ENCODE data around the gene GPR160. TPM values are rescaled to one million over a fixed set of nuclear protein-coding genes. Genes with fewer than 3 reads are reported as not detected.

The GPR160 gene
- total and polyA plus RNA-seq, 2 of the 13 experiments (the other 11 are each of a cell fraction or from before 2014, with no cell fraction given), result 12.1 to 23.2 TPM

GRCh38 chr3:169999433-169999832 lies 38.4 kb upstream of the GPR160 start:
- FAIRE-seq (no peak), ATAC-seq (no peak), DNase-seq (ENCODE audit: low spot score) (no peak)
- POLR2A ChIA-PET, result interaction anchor here (1.2 kb wide), 1 partner anchor 32 kb away, joined by 5 read pairs; no protein-coding TSS in a partner anchor
- Histone ChIP-seq H3K9ac (ENCODE audit: insufficient read depth, low read depth, low read length) (no peak overlapping the region), H3K4me1 (ENCODE audit: insufficient read depth, low read length) (peaks cover 41% of the 10 kb centered on the region), H3K4me2 (ENCODE audit: low read depth, low read length) (no peak overlapping the region), H3K27me3 (ENCODE audit: control insufficient read depth in 1 of 2, insufficient read depth in 2 of 2, low read length in 2 of 2) (no peaks in the 10 kb centered on the region), H3K36me3 (replicated peaks in 1 of 2; ENCODE audit: control insufficient read depth in 1 of 2, insufficient read depth in 2 of 2, low read length in 2 of 2) (peaks cover 0 to 1% of the 10 kb centered on the region in 2 experiments; a peak in 2 of 5 replicates), H2AFZ (ENCODE audit: low read length) (no peak overlapping the region), H3K4me3 (replicated peaks in 1 of 3; ENCODE audit: insufficient read depth in 1 of 3, low read depth in 2 of 3, low read length in 3 of 3) (no peak overlapping the region), H3K79me2 (ENCODE audit: insufficient read depth, low read length) (no peaks in the 10 kb centered on the region), H3K9me3 (ENCODE audit: low read length) (no peaks in the 10 kb centered on the region), H4K20me1 (ENCODE audit: insufficient read depth, low read length) (no peaks in the 10 kb centered on the region), H3K27ac (ENCODE audit: extremely low read length, insufficient read depth, low read length) (no peak overlapping the region)
- BruUV-seq (replicated peaks), result no TSS peak
- intact Hi-C loops (cut with micrococcal nuclease; ENCODE audit: unreplicated experiment), result no loop called here
- TF ChIP-seq ZNF589 (CRISPR knock-in tag; conservative IDR thresholded peaks at IDR 0.05), result no peak
- in situ Hi-C loops (cut with HindIII; ENCODE audit: extremely low pct_ligation_motif_present, low pct_unique_long_range_greater_than_20kb), result no loop called here
- 96% methylated on average over 1 of the region's 1 CpG for WGBS (ENCODE audit: low lambda C conversion rate)
- CTCF ChIA-PET (ENCODE audit: low intra/inter-chr PET ratio, low total read pairs), result no interaction called here

- 100% methylated on average over 2 of the region's 2 CpGs for WGBS (ENCODE audit: low lambda C conversion rate)
- no TSS peak for BruUV-seq (replicated peaks)
- no peak for FAIRE-seq
These were observed 37.7 kb upstream of the GPR160 start for GRCh38 chr3:170000051-170000450.

More at GRCh38 chr3:170000051-170000450, 37.7 kb upstream of the GPR160 start:
- no peak overlapping the region for H3K9ac ChIP-seq (ENCODE audit: insufficient read depth, low read depth, low read length)
- H3K9me3 ChIP-seq (ENCODE audit: low read length), result no peaks in the 10 kb centered on the region
- DNase-seq (ENCODE audit: low spot score), result no peak
- no peak overlapping the region for H2AFZ ChIP-seq (ENCODE audit: low read length)
- CTCF ChIA-PET (ENCODE audit: low intra/inter-chr PET ratio, low total read pairs), result no interaction called here
- no peaks in the 10 kb centered on the region for H3K27me3 ChIP-seq (ENCODE audit: control insufficient read depth in 1 of 2, insufficient read depth in 2 of 2, low read length in 2 of 2)
- H3K79me2 ChIP-seq (ENCODE audit: insufficient read depth, low read length), result no peaks in the 10 kb centered on the region
- H3K27ac ChIP-seq (ENCODE audit: extremely low read length, insufficient read depth, low read length), result no peak overlapping the region
- H4K20me1 ChIP-seq (ENCODE audit: insufficient read depth, low read length), result no peaks in the 10 kb centered on the region
- in situ Hi-C loops (cut with HindIII; ENCODE audit: extremely low pct_ligation_motif_present, low pct_unique_long_range_greater_than_20kb) (no loop called here), intact Hi-C loops (cut with micrococcal nuclease; ENCODE audit: unreplicated experiment) (no loop called here)
- POLR2A ChIA-PET, result no interaction called here
- TF ChIP-seq ZNF564 (CRISPR knock-in tag; IDR thresholded peaks at IDR 0.05), result peak; percentile 97
- no peak for TF ChIP-seq ZNF414 (CRISPR knock-in tag; IDR thresholded peaks at IDR 0.05)
- TF ChIP-seq ELF1 (CRISPR knock-in tag; IDR thresholded peaks at IDR 0.05), result no peak
- TF ChIP-seq RBM39 (IDR thresholded peaks at IDR 0.05; ENCODE audit: low read depth, low read length, poor library complexity, severe bottlenecking), result no peak
- TF ChIP-seq ARNTL (CRISPR knock-in tag; IDR thresholded peaks at IDR 0.05), result no peak
- no peak for TF ChIP-seq ZNF367 (CRISPR knock-in tag; IDR thresholded peaks at IDR 0.05; ENCODE audit: borderline replicate concordance)
- TF ChIP-seq USF2 (IDR thresholded peaks at IDR 0.05; ENCODE audit: low read depth, low read length), result no peak
- no peak for TF ChIP-seq USF2 (CRISPR knock-in tag; IDR thresholded peaks at IDR 0.05; ENCODE audit: borderline replicate concordance)
- no peaks in the 10 kb centered on the region; a peak in 2 of 5 replicates for H3K36me3 ChIP-seq (replicated peaks in 1 of 2; ENCODE audit: control insufficient read depth in 1 of 2, insufficient read depth in 2 of 2, low read length in 2 of 2)
- no peak overlapping the region for H3K4me3 ChIP-seq (replicated peaks in 1 of 3; ENCODE audit: insufficient read depth in 1 of 3, low read depth in 2 of 3, low read length in 3 of 3)
- no peak for ATAC-seq
- H3K4me2 ChIP-seq (ENCODE audit: low read depth, low read length), result no peak overlapping the region
- H3K4me1 ChIP-seq (ENCODE audit: insufficient read depth, low read length), result peaks cover 47% of the 10 kb centered on the region
